ENCODE data around the gene AQP9. TPM values are rescaled to one million over a fixed set of nuclear protein-coding genes. Genes with fewer than 3 reads are reported as not detected.
A peak's percentile ranks its signal among the peaks of the same experiment; 100 is the strongest.

Gene AQP9
- total and polyA plus RNA-seq, 2 of the 8 experiments (the other 6 are each of a cell fraction or from before 2014, with no cell fraction given): not detected

DNA sequence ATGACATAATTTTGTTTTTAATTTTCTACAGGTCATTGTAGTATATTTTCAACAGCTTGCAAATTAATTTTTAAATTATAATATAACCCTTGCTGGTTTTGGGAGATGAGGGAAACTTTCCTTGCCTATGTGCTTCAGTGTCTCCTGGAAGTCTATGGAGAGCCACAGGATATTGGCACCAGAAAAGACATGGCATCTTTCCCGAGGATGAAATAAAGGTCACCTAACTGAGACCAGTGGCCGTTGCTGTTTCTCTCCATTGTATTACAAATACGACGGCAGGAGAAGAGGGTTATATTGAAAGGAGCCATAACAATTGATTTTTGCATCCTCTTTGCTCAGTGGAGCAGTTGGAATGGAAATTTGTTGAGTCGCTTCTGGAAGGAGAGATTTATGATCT lies 19.9 kb upstream of the AQP9 start:
- Histone ChIP-seq H3K79me1 (ENCODE audit: low read depth, low read length) (no peaks in the 10 kb centered on the region), H3K18ac (ENCODE audit: extremely low read depth, low read length) (no peak overlapping the region), H3K14ac (ENCODE audit: insufficient read length) (no peak overlapping the region), H4K91ac (replicated peaks; ENCODE audit: insufficient read length, low read length) (no peak overlapping the region), H2BK15ac (ENCODE audit: low read length) (no peak overlapping the region), H3K4me1 (replicated peaks in 1 of 4; ENCODE audit: control insufficient read depth in 3 of 4, insufficient read depth in 4 of 4, low read length in 3 of 4) (no peaks in the 10 kb centered on the region; a peak in 2 of 7 replicates), H2AFZ (ENCODE audit: low read length) (0 out of 2 replicates have a peak overlapping the region, but pooled peaks have one; percentile 64), H3K9me3 (ENCODE audit: insufficient read depth in 2 of 2, low read depth in 1 of 2, low read length in 1 of 2) (no peaks in the 10 kb centered on the region), H3K4ac (replicated peaks; ENCODE audit: insufficient read length, low read depth, low read length) (no peak overlapping the region), H3K9ac (replicated peaks in 1 of 4; ENCODE audit: extremely low read depth in 1 of 4, low read depth in 3 of 4, low read length in 3 of 4) (no peak overlapping the region), H4K5ac (ENCODE audit: insufficient read length, low read depth, low read length) (no peak overlapping the region), H3K4me2 (ENCODE audit: insufficient read depth in 1 of 2, low read depth in 2 of 2, low read length in 2 of 2) (no peak overlapping the region), H3K27ac (ENCODE audit: low read depth, low read length) (no peak overlapping the region), H2AK5ac (ENCODE audit: low read depth, low read length) (no peak overlapping the region), H4K8ac (ENCODE audit: extremely low read depth, insufficient read depth, low read length) (no peak overlapping the region), H3K56ac (replicated peaks; ENCODE audit: insufficient read length, low read depth, low read length) (no peak overlapping the region), H3K23me2 (ENCODE audit: low read depth, low read length) (no peaks in the 10 kb centered on the region; the same call in 1 of the 2 replicates), H3K36me3 (ENCODE audit: control insufficient read depth in 2 of 4, insufficient read depth in 4 of 4, low read length in 3 of 4) (no peaks in the 10 kb centered on the region), H3K27me3 (replicated peaks in 1 of 4; ENCODE audit: control insufficient read depth in 3 of 4, extremely low read depth in 1 of 4, insufficient read depth in 3 of 4, low read length in 3 of 4) (no peaks in the 10 kb centered on the region), H2BK20ac (ENCODE audit: low read length) (no peak overlapping the region), H2BK5ac (ENCODE audit: low read depth, low read length) (no peak overlapping the region), H2BK120ac (replicated peaks; ENCODE audit: low read depth, low read length) (no peak overlapping the region), H2BK12ac (ENCODE audit: low read depth, low read length) (no peak overlapping the region), H3K4me3 (ENCODE audit: extremely low read depth in 1 of 4, insufficient read depth in 2 of 4, low read depth in 3 of 4, low read length in 4 of 4) (no peak overlapping the region), H3K79me2 (ENCODE audit: control insufficient read depth in 1 of 2, insufficient read depth in 2 of 2, low read length in 2 of 2) (no peaks in the 10 kb centered on the region), H3K23ac (ENCODE audit: insufficient read length) (no peak overlapping the region), H4K20me1 (replicated peaks in 1 of 2; ENCODE audit: control insufficient read depth in 1 of 2, insufficient read depth in 2 of 2, low read length in 2 of 2) (no peaks in the 10 kb centered on the region)
- 79% methylated on average over 5 of the region's 5 CpGs; no CpG with 5 or more reads in 1 of the 2 experiments for WGBS, 2 experiments (ENCODE audit: extremely low coverage in 1 of 2, insufficient coverage in 1 of 2, insufficient read length in 1 of 2, insufficient replicate concordance in 2 of 2, low coverage in 1 of 2, low lambda C conversion rate in 2 of 2, missing lambda C conversion rate in 1 of 2)
- FAIRE-seq (no peak), DNase-seq (ENCODE audit: low read depth in 1 of 2, low spot score in 2 of 2) (no peak)
- TF ChIP-seq GABPA (IDR thresholded peaks at IDR 0.05; ENCODE audit: borderline replicate concordance, insufficient read depth, low read length) (no peak), BRCA1 (IDR thresholded peaks at IDR 0.05; ENCODE audit: low read depth, low read length) (no peak)
- ChIA-PET CTCF (ENCODE audit: partially characterized antibody) (no interaction called here), POLR2A (ENCODE audit: partially characterized antibody) (no interaction called here)
